Ovary (tissue), 9 donors: ENCODE results near the gene APCDD1. TPM values are rescaled to one million over a fixed set of nuclear protein-coding genes. Genes with fewer than 3 reads are reported as not detected.
A peak's percentile ranks its signal among the peaks of the same experiment; 100 is the strongest.

Experiments used
- DNase-seq, 5 donors: peaks; one replicate each; pipeline ENCODE4 v3.0.0-alpha.2; 2019 to 2020
- H3K27ac ChIP-seq, 2 donors: fragments of 200-600 bp; one replicate each; pipeline versions ENCODE4 v1.5.1 to v1.8.0; 2019 to 2022
- H3K27me3 ChIP-seq: fragments of 200-600 bp; one replicate; pipeline ENCODE4 v1.8.0; 2022
- H3K36me3 ChIP-seq: fragments of 200-600 bp; sonication (generic); one replicate; pipeline ENCODE4 v1.5.1; 2019
- H3K4me1 ChIP-seq: one replicate; pipeline ENCODE4 v1.8.1; 2013; ENCODE audit warnings: mild to moderate bottlenecking, moderate library complexity; ENCODE audit not compliant: insufficient read depth
- H3K4me3 ChIP-seq: fragments of 200-600 bp; sonication (generic); one replicate; pipeline ENCODE4 v1.5.1; 2017
- H3K9me3 ChIP-seq, 2 donors: fragments of 200-600 bp in 1 of 2; sonication (generic) in 1 of 2; one replicate each; pipeline versions ENCODE4 v1.5.1 to v1.8.1; 2013 to 2019; ENCODE audit warnings: mild to moderate bottlenecking in 1 of 2, moderate library complexity in 1 of 2
- EP300 ChIP-seq: sonication (generic); formaldehyde crosslinking; IDR thresholded peaks from one replicate; pipeline ENCODE4 v1.6.1; 2017; ENCODE audit warnings: antibody characterized with exemption
- POLR2A ChIP-seq: fragments of 450-650 bp; IDR thresholded peaks from one replicate; pipeline ENCODE4 v1.6.1; 2017; ENCODE audit warnings: antibody characterized with exemption, mild to moderate bottlenecking, moderate library complexity
- WGBS, 3 donors: extraction: QIAGEN DNeasy Blood & Tissue Kit in 1 of 3; methylation state at CpG; one replicate each; pipeline versions ENCODE4 v1.1.5 to v1.1.7; 2013 to 2017; 5-methylcytosine and 5-hydroxymethylcytosine counted together
- intact Hi-C, 4 donors: fragments of 100-400 bp; cut with DNase I; formaldehyde crosslinking; loops; one replicate each; pipeline versions ENCODE4 v1.11.0 to v1.15.1; 2022 to 2023
- polyA plus RNA-seq, 2 donors: library from polyadenylated mRNA; stranded (reverse); fragments of 200-250 nt in 1 of 2; fragments of 350-450 nt in 1 of 2; fragmentation: Illumina TruSeq in 1 of 2; extraction: RNeasy Lipid Tissue Mini Kit (QIAGEN cat#74804) in 1 of 2; gene quantifications; one replicate each; pipeline ENCODE4 v1.2.3, GENCODE V29; 2013 to 2014
- total RNA-seq, 7 donors: library from RNA; depleted of rRNA in 2 of 7; stranded (reverse); fragments of >200 nt in 2 of 7; fragmentation: NEBNext Ultra II Directional in 3 of 7; extraction: Animal tissue kit (Norgen Biotek cat#: 25700) in 3 of 7; gene quantifications; one replicate each; pipeline versions ENCODE4 v1.1.0 to v1.2.4, GENCODE V29; 2016 to 2023
- TF ChIP-seq, protein P1 (sequence below), 3 donors: fragments of 450-650 bp in 2 of 3; fragments of 200-600 bp in 1 of 3; IDR thresholded peaks; one replicate each; pipeline versions ENCODE4 v1.5.1 to v1.8.0; 2016 to 2022; ENCODE audit warnings: antibody characterized with exemption in 3 of 3, mild to moderate bottlenecking in 1 of 3
- donor health status: DM: no; HTN: no; CAD: no; lungs with moderate emphysema.
- donor health status: DM: no; HTN: no; CAD: no.
- donor health status: Bipolar disorder and iron deficiency.
- donor health status: DM: yes; HTN: yes; CAD: no.
- donor health status: DM: no; HTN: no; CAD: no.
- donor health status: DM: yes; HTN: yes; CAD: no.

The APCDD1 gene
- total and polyA plus RNA-seq, 9 donors = 21.1 to 112 (median 60.6) TPM

DNA sequence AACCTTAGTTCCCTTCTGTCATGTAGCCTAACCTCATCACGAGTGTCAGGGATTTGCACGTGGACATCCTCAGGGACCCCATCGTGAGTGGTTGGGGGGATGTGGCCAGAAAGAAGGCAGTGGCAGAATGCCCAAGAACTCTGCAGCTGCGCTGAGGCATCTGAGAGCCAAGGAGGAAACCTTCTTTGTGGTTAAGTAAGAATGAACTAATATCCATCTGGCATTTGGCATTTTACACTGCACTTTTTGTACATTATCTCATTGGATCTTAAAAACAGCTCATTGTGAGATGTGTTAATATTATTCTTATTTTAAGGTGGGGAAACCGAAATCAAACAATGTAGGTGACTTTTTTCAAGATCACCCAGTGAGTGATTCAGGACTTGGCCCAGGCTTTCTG is 32.6 kb upstream of the APCDD1 start:
- Histone ChIP-seq H3K27ac (no peak overlapping the region), H3K36me3 (no peaks in the 10 kb centered on the region), H3K9me3 (no peaks in the 10 kb centered on the region), H3K4me1 (peaks cover 7% of the 10 kb centered on the region), H3K4me3 (no peak overlapping the region), H3K27me3 (no peaks in the 10 kb centered on the region)
- 48 to 58% (median 56%) methylated on average over 5 of the region's 5 CpGs for WGBS, 3 donors
- no peak for DNase-seq
- no peak for TF ChIP-seq POLR2A
- TF ChIP-seq EP300 = no peak
- TF ChIP-seq, protein P1, sequence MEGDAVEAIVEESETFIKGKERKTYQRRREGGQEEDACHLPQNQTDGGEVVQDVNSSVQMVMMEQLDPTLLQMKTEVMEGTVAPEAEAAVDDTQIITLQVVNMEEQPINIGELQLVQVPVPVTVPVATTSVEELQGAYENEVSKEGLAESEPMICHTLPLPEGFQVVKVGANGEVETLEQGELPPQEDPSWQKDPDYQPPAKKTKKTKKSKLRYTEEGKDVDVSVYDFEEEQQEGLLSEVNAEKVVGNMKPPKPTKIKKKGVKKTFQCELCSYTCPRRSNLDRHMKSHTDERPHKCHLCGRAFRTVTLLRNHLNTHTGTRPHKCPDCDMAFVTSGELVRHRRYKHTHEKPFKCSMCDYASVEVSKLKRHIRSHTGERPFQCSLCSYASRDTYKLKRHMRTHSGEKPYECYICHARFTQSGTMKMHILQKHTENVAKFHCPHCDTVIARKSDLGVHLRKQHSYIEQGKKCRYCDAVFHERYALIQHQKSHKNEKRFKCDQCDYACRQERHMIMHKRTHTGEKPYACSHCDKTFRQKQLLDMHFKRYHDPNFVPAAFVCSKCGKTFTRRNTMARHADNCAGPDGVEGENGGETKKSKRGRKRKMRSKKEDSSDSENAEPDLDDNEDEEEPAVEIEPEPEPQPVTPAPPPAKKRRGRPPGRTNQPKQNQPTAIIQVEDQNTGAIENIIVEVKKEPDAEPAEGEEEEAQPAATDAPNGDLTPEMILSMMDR (IDR thresholded peaks at IDR 0.05) = no peak
- intact Hi-C loops = no loop called here

DNA sequence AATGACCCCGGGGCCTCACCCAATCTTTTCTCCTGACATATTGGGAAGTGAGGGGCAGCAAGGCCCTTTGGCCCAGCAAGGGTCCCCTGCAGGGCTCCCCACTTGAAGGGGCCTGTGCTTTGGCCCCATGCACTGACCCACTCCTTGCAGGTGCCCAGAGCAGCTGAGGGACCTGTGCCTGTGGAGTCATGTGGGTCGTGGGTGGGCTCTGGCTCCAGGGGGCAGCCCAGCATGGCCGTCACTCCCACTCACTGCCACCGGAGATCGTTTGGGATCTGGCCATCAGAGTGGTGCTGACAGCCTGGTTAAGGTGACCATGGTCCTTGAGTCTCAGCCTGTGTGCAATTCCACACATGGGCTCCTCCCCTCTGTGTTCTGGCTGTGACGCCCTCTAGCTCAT is 31.7 kb upstream of the APCDD1 start:
- peaks cover 5% of the 10 kb centered on the region for H3K4me1 ChIP-seq
- no peak overlapping the region for H3K27ac ChIP-seq
- no peaks in the 10 kb centered on the region for H3K36me3 ChIP-seq
- WGBS, 3 donors = 80 to 89% (median 88%) methylated on average over 6 of the region's 6 CpGs
- no peak overlapping the region for H3K4me3 ChIP-seq
- no peaks in the 10 kb centered on the region for H3K9me3 ChIP-seq
- no peak for DNase-seq
- TF ChIP-seq, protein P1 (IDR thresholded peaks at IDR 0.05) = no peak
- TF ChIP-seq EP300 (no peak), POLR2A (no peak)
- intact Hi-C loops = no loop called here
- no peaks in the 10 kb centered on the region for H3K27me3 ChIP-seq

DNA sequence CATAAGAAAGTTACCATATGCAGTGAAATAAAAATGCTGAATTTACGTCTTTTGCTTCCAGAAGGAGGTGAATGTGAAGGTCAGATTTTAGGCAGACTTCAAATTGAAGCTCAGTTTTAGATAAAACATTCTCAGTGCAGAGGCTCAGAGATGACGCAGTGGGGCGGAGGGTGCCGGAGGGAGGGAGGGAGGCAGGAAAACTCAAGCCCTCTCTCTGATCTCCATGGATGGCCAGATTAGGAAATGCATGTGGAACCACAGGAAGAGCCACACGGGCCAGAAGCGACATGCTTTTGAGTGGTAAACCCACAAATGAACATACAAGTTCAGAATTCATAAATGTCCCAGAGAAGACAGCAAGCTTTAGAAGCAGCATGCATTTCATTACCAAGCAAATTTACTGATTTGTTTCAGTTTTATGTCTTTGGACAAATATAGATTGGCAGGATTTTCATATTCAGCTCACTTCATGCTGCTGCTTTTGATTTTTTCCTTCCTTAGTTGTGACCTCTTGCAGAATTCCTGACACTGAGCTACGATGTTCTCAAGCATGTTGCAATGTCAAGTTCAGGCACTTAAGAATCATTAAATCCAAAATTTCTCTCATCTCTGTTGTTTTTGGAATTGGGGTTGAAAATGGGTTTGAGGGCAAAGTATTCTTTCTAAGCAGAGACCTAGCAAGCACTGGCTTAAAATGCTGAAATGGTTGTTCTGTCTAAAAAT is 29.7 kb upstream of the APCDD1 start:
- intact Hi-C loops = no loop called here
- peak; percentile 37 to 69 (median 55) for DNase-seq
- no peaks in the 10 kb centered on the region for H3K9me3 ChIP-seq
- no peaks in the 10 kb centered on the region for H3K27me3 ChIP-seq
- H3K36me3 ChIP-seq = no peaks in the 10 kb centered on the region
- WGBS, 3 donors = 10 to 29% (median 18%) methylated on average over 7 of the region's 7 CpGs
- peaks cover 5% of the 10 kb centered on the region for H3K4me1 ChIP-seq
- H3K27ac ChIP-seq = no peak overlapping the region
- no peak overlapping the region for H3K4me3 ChIP-seq
- TF ChIP-seq, protein P1 (IDR thresholded peaks at IDR 0.05) = no peak
- TF ChIP-seq POLR2A (no peak), EP300 (no peak)

DNA sequence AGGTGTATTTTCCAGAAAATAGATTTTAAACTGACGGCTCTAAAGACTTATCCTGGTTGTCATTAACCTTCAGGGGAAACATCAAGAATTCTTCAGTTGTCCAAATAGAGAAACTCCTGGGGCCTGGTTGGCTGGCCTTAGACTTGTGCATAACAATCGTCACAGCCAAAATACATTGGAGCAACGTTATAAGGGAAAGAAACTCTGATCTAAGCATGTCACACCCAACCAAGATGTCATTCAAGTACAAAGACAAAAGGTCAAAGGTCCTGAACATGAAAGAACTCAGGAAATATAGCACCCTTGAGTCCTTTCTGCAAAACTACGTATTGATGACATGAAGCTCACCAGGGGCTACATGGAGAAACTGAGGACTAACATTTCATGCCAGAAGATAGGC is 23.8 kb upstream of the APCDD1 start:
- Histone ChIP-seq H3K9me3 (no peaks in the 10 kb centered on the region), H3K27me3 (no peaks in the 10 kb centered on the region), H3K4me1 (peaks cover 1% of the 10 kb centered on the region), H3K27ac (no peak overlapping the region), H3K4me3 (no peak overlapping the region), H3K36me3 (no peaks in the 10 kb centered on the region)
- TF ChIP-seq, protein P1 (IDR thresholded peaks at IDR 0.05) = no peak
- no peak for TF ChIP-seq POLR2A
- no peak for TF ChIP-seq EP300
- no peak for DNase-seq
- 39 to 86% (median 58%) methylated on average over 4 of the region's 4 CpGs for WGBS, 3 donors
- intact Hi-C loops = loop anchor here in 1 of 4 donors (5.0 kb wide), 1 partner anchor 87 kb away; no protein-coding TSS in a partner anchor
